Trophoblast cell (in vitro differentiated cells and primary cell): ENCODE data around the gene FNIP1.
"Not testable (repeated sequence)": the region's sequence is repeated elsewhere in the genome, so short reads cannot be mapped to it uniquely, and the experiment has no call there.

ENCODE experiments used
- DNase-seq, 2 donors: peaks; one replicate each; pipeline ENCODE4 v3.0.0-alpha.2; 2016
- H2AFZ ChIP-seq: 2 replicates; pipeline ENCODE4 v1.6.1; 2013; ENCODE audit warnings: low read length, moderate library complexity, mild to moderate bottlenecking; ENCODE audit not compliant: insufficient read depth, poor library complexity
- H2AK5ac ChIP-seq: 2 replicates; pipeline ENCODE4 v1.6.1; 2013; ENCODE audit warnings: mild to moderate bottlenecking, low read length
- H2BK120ac ChIP-seq: 2 replicates; pipeline ENCODE4 v1.6.1; 2013; ENCODE audit warnings: low read length, mild to moderate bottlenecking, moderate library complexity; ENCODE audit not compliant: insufficient read depth, poor library complexity
- H2BK12ac ChIP-seq: 2 replicates; pipeline ENCODE4 v1.6.1; 2013; ENCODE audit warnings: mild to moderate bottlenecking, low read length, moderate library complexity
- H2BK5ac ChIP-seq: 2 replicates; pipeline ENCODE4 v1.6.1; 2013; ENCODE audit warnings: low read length, low read depth, moderate library complexity, mild to moderate bottlenecking; ENCODE audit not compliant: poor library complexity
- H3K14ac ChIP-seq: 2 replicates; pipeline ENCODE4 v1.6.1; 2013; ENCODE audit warnings: mild to moderate bottlenecking, low read length
- H3K18ac ChIP-seq: 2 replicates; pipeline ENCODE4 v1.6.1; 2013; ENCODE audit warnings: mild to moderate bottlenecking, low read length
- H3K23ac ChIP-seq: 2 replicates; pipeline ENCODE4 v1.6.1; 2013; ENCODE audit warnings: low read length
- H3K27ac ChIP-seq: 2 replicates; pipeline ENCODE4 v1.5.1; 2013; ENCODE audit warnings: low read depth, mild to moderate bottlenecking, inconsistent platforms, low read length, moderate library complexity
- H3K27me3 ChIP-seq: 2 replicates; pipeline ENCODE4 v1.6.1; 2013; ENCODE audit warnings: inconsistent platforms, mild to moderate bottlenecking, low read length, moderate library complexity; ENCODE audit not compliant: insufficient read depth
- H3K36me3 ChIP-seq, 2 experiments: 1 replicate in 1 of 2; 2 replicates in 1 of 2; pipeline ENCODE4 v1.6.1; 2013; ENCODE audit warnings: low read length in 2 of 2, mild to moderate bottlenecking in 2 of 2, moderate library complexity in 1 of 2; ENCODE audit not compliant: insufficient read depth in 2 of 2, control insufficient read depth in 1 of 2
- H3K4ac ChIP-seq: 2 replicates; pipeline ENCODE4 v1.6.1; 2013; ENCODE audit warnings: low read depth, mild to moderate bottlenecking, low read length, moderate library complexity
- H3K4me1 ChIP-seq, 2 experiments: 1 replicate in 1 of 2; 2 replicates in 1 of 2; pipeline ENCODE4 v1.6.1; 2013; ENCODE audit warnings: low read length in 2 of 2, mild to moderate bottlenecking in 2 of 2, moderate library complexity in 1 of 2; ENCODE audit not compliant: insufficient read depth in 2 of 2, control insufficient read depth in 1 of 2
- H3K4me2 ChIP-seq: 2 replicates; pipeline ENCODE4 v1.6.1; 2013; ENCODE audit warnings: inconsistent platforms, mild to moderate bottlenecking, low read length, moderate library complexity
- H3K4me3 ChIP-seq: 2 replicates; pipeline ENCODE4 v1.5.1; 2013; ENCODE audit warnings: mild to moderate bottlenecking, low read depth, low read length, inconsistent platforms
- H3K79me1 ChIP-seq: one replicate; pipeline ENCODE4 v1.6.1; 2013; ENCODE audit warnings: low read length
- H3K79me2 ChIP-seq: 2 replicates; pipeline ENCODE4 v1.6.1; 2013; ENCODE audit warnings: low read length, mild to moderate bottlenecking; ENCODE audit not compliant: control insufficient read depth, insufficient read depth, poor library complexity
- H3K9ac ChIP-seq: 2 replicates; pipeline ENCODE4 v1.6.1; 2013; ENCODE audit warnings: mild to moderate bottlenecking, low read length
- H3K9me3 ChIP-seq: 2 replicates; pipeline ENCODE4 v1.6.1; 2013; ENCODE audit warnings: low read depth, mild to moderate bottlenecking, control low read depth, inconsistent platforms, low read length; ENCODE audit not compliant: insufficient read depth
- H4K12ac ChIP-seq: 2 replicates; pipeline ENCODE4 v1.6.1; 2013; ENCODE audit warnings: low read depth, mild to moderate bottlenecking, low read length, moderate library complexity
- H4K8ac ChIP-seq: 2 replicates; pipeline ENCODE4 v1.6.1; 2013; ENCODE audit warnings: low read depth, mild to moderate bottlenecking, low read length, moderate library complexity
- H4K91ac ChIP-seq: one replicate; pipeline ENCODE4 v1.6.1; 2013; ENCODE audit warnings: low read depth, mild to moderate bottlenecking, low read length, moderate library complexity
- WGBS: extraction: QIAGEN DNeasy Blood & Tissue Kit; methylation state at CpG from one replicate; pipeline ENCODE4 v1.1.7; 2013; ENCODE audit warnings: missing lambda C conversion rate; ENCODE audit not compliant: insufficient read length, insufficient coverage; ENCODE audit errors: extremely low coverage; 5-methylcytosine and 5-hydroxymethylcytosine counted together

Gene FNIP1

GRCh38 chr5:131782717-131783116 lies 14.1 kb downstream of the FNIP1 start:
- H3K4me1 ChIP-seq = peaks cover 0 to 1% of the 10 kb centered on the region in 2 experiments
- no peak overlapping the region for H3K27ac ChIP-seq
- no peak overlapping the region for H3K18ac ChIP-seq
- no CpG with 5 or more reads among the region's 11 CpGs for WGBS
- no peak overlapping the region for H4K12ac ChIP-seq
- H2AK5ac ChIP-seq = no peak overlapping the region
- no peak overlapping the region for H3K23ac ChIP-seq
- H2BK120ac ChIP-seq = no peak overlapping the region
- H3K79me2 ChIP-seq = peaks cover 2% of the 10 kb centered on the region
- H4K8ac ChIP-seq = no peak overlapping the region
- no peak for DNase-seq
- no peak overlapping the region for H4K91ac ChIP-seq
- H2AFZ ChIP-seq = no peak overlapping the region
- H3K14ac ChIP-seq = no peak overlapping the region
- H3K79me1 ChIP-seq = no peaks in the 10 kb centered on the region
- H2BK12ac ChIP-seq = no peak overlapping the region
- no peak overlapping the region for H3K4me3 ChIP-seq
- H3K4me2 ChIP-seq = no peak overlapping the region
- no peak overlapping the region for H3K9ac ChIP-seq
- H3K4ac ChIP-seq = no peak overlapping the region
- no peaks in the 10 kb centered on the region for H3K27me3 ChIP-seq
- no peak overlapping the region for H2BK5ac ChIP-seq
- H3K36me3 ChIP-seq = no peaks in the 10 kb centered on the region
- H3K9me3 ChIP-seq = no peaks in the 10 kb centered on the region

DNA sequence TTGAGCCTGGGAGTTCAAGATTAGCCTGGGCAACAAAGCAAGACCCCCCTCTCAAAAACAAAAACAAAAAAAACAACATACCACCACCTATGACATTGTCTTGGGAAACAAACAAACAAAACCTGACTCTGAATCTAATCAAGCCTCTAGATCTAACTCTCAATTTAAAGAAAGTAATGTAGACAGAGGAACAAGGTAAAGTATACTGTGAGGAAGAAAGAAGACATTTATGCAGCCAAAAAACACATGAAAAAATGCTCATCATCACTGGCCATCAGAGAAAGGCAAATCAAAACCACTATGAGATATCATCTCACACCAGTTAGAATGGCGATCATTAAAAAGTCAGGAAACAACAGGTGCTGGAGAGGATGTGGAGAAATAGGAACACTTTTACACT lies 18.7 kb downstream of the FNIP1 start:
- not testable (repeated sequence) for H2BK5ac ChIP-seq, H3K27ac ChIP-seq, H3K4me3 ChIP-seq, H3K9me3 ChIP-seq, H3K79me2 ChIP-seq, H4K12ac ChIP-seq, H3K4me2 ChIP-seq, H2AFZ ChIP-seq, H3K79me1 ChIP-seq, DNase-seq, H3K9ac ChIP-seq, H3K27me3 ChIP-seq, H3K36me3 ChIP-seq, H3K4ac ChIP-seq, H4K8ac ChIP-seq, H2BK120ac ChIP-seq, H4K91ac ChIP-seq, H3K4me1 ChIP-seq, H3K18ac ChIP-seq, H2AK5ac ChIP-seq, H3K23ac ChIP-seq, H2BK12ac ChIP-seq, H3K14ac ChIP-seq
- no CpG with 5 or more reads among the region's 1 CpG for WGBS

DNA sequence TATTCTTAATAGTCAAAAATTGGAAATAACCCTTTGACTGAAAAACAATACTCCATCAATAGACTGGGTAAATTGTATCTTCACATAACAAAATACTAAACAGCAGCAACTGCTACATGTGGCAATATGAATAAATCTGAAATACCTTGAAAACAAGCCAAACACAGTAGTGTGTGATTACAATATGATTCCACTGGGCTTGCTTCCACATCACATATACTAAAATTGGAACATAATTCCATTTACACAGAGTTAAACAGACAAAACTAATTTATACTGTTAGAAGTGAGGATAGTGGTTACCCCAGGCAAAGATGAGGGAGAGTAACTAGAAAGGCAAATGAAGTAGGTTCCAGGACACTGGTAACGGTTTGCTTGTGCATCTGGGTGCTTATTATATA lies 20.4 kb downstream of the FNIP1 start:
- no peak overlapping the region for H3K4me2 ChIP-seq
- H2BK120ac ChIP-seq = no peak overlapping the region
- no peaks in the 10 kb centered on the region for H3K4me1 ChIP-seq
- H3K14ac ChIP-seq = no peak overlapping the region
- H2BK5ac ChIP-seq = no peak overlapping the region
- no peak for DNase-seq
- no peaks in the 10 kb centered on the region for H3K79me1 ChIP-seq
- no peaks in the 10 kb centered on the region for H3K36me3 ChIP-seq
- no peak overlapping the region for H4K91ac ChIP-seq
- no peak overlapping the region for H3K23ac ChIP-seq
- no peak overlapping the region for H4K12ac ChIP-seq
- H2AFZ ChIP-seq = no peak overlapping the region
- no peak overlapping the region for H3K4me3 ChIP-seq
- no peak overlapping the region for H3K4ac ChIP-seq
- no peaks in the 10 kb centered on the region for H3K9me3 ChIP-seq
- no peaks in the 10 kb centered on the region for H3K27me3 ChIP-seq
- no CpG with 5 or more reads among the region's 1 CpG for WGBS
- peaks cover 2% of the 10 kb centered on the region for H3K79me2 ChIP-seq
- H3K9ac ChIP-seq = no peak overlapping the region
- H3K18ac ChIP-seq = no peak overlapping the region
- H4K8ac ChIP-seq = no peak overlapping the region
- no peak overlapping the region for H3K27ac ChIP-seq
- no peak overlapping the region for H2BK12ac ChIP-seq
- no peak overlapping the region for H2AK5ac ChIP-seq

DNA sequence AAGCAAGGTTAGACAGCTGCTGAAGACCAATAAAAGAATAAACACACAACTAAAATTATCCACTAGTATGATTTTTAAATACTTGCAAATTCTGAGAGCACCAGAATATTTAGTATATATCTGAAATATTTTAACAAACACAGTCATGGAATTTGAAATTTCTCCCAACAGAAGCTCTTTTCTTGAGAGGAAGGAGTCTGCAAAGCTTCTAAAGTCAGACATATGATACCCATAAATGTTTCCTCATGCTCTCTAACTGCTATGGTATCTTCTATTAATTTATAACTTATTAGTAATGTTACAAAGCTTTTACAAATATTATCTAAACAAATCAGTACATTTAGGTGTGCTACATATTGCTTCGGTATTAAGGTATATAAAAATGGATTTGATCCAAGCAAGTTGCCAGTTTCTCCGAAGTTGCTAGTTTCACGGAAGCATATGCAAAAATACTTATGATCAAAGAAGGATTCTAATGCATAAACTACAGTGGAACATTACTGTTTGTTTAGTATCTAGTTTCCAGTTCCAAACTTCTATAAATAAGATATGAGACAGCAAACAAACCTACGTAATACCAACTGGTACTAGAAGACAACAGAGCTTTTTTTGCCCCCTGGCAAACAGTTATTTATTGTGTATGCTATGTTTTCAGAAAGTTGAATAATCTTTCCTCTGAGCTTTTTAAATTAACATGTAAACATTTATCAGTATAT lies 22.0 kb downstream of the FNIP1 start:
- Histone ChIP-seq H3K27ac (no peak overlapping the region), H3K4me3 (no peak overlapping the region), H2BK12ac (no peak overlapping the region), H3K14ac (no peak overlapping the region), H3K79me1 (no peaks in the 10 kb centered on the region), H2BK120ac (no peak overlapping the region), H4K8ac (no peak overlapping the region), H3K27me3 (no peaks in the 10 kb centered on the region), H2BK5ac (no peak overlapping the region), H3K9ac (no peak overlapping the region), H4K12ac (no peak overlapping the region), H3K23ac (no peak overlapping the region), H3K4ac (no peak overlapping the region), H3K36me3 (no peaks in the 10 kb centered on the region), H3K18ac (no peak overlapping the region), H4K91ac (no peak overlapping the region), H3K79me2 (no peaks in the 10 kb centered on the region), H2AFZ (no peak overlapping the region), H3K4me1 (peaks cover 0 to 2% of the 10 kb centered on the region in 2 experiments), H3K4me2 (no peak overlapping the region), H3K9me3 (no peaks in the 10 kb centered on the region), H2AK5ac (no peak overlapping the region)
- no CpG with 5 or more reads among the region's 4 CpGs for WGBS
- no peak for DNase-seq
